Mucosa of descending colon (tissue), 3 donors: Measurements from ENCODE around the gene ALDOB. TPM values are rescaled to one million over a fixed set of nuclear protein-coding genes. Genes with fewer than 3 reads are reported as not detected.

Experiments used
- ATAC-seq: fragments of 200-7000 bp; cut with Tn5 transposase; one replicate; pipeline ENCODE4 v1.9.1; 2020; ENCODE audit warnings: mild to moderate bottlenecking, moderate library complexity
- DNase-seq, 3 donors: peaks; one replicate each; pipeline ENCODE4 v3.0.0-alpha.2; 2020
- H3K36me3 ChIP-seq: fragments of 200-600 bp; one replicate; pipeline ENCODE4 v1.8.0; 2021; ENCODE audit warnings: low read depth, mild to moderate bottlenecking
- H3K4me1 ChIP-seq: fragments of 200-600 bp; one replicate; pipeline ENCODE4 v1.8.0; 2021; ENCODE audit warnings: low read depth, mild to moderate bottlenecking
- H3K4me3 ChIP-seq: fragments of 200-600 bp; one replicate; pipeline ENCODE4 v1.8.0; 2021; ENCODE audit warnings: mild to moderate bottlenecking
- H3K9me3 ChIP-seq: fragments of 200-600 bp; one replicate; pipeline ENCODE4 v1.8.0; 2021; ENCODE audit warnings: mild to moderate bottlenecking
- CTCF ChIP-seq: fragments of 200-600 bp; IDR thresholded peaks from one replicate; pipeline ENCODE4 v1.8.0; 2022; ENCODE audit warnings: antibody characterized with exemption, mild to moderate bottlenecking
- intact Hi-C, 2 donors: fragments of 100-400 bp; cut with DNase I in 1 of 2; cut with micrococcal nuclease in 1 of 2; formaldehyde crosslinking; loops; one replicate each; pipeline versions ENCODE4 v1.11.0 to v1.11.1; 2022; cut with DNase I, micrococcal nuclease
- total RNA-seq, 3 donors: library from RNA; stranded (reverse); fragmentation: NEBNext Ultra II Directional in 2 of 3; extraction: Animal tissue kit (Norgen Biotek cat#: 25700) in 2 of 3; gene quantifications; one replicate each; pipeline versions ENCODE4 v1.2.1 to v1.2.4, GENCODE V29; 2021 to 2023
- donor health status: DM: no; HTN: no; CAD: no; lungs with moderate emphysema.
- donor health status: DM: no; HTN: no; CAD: no.
- donor health status: DM: no; HTN: yes; CAD: no.

The ALDOB gene
- total RNA-seq, 3 donors from 2014 or later, result 1.6 to 13.8 (median 3.0) TPM

GRCh38 chr9:101442736-101443135 lies 7.2 kb upstream of the ALDOB start:
- H3K4me1 ChIP-seq, result no peaks in the 10 kb centered on the region
- no peak for TF ChIP-seq CTCF
- intact Hi-C loops, result no loop called here
- DNase-seq (no peak), ATAC-seq (no peak)
- H3K4me3 ChIP-seq, result no peak overlapping the region
- H3K36me3 ChIP-seq, result no peaks in the 10 kb centered on the region
- H3K9me3 ChIP-seq, result no peaks in the 10 kb centered on the region

GRCh38 chr9:101442318-101442717 lies 6.7 kb upstream of the ALDOB start:
- TF ChIP-seq CTCF, result no peak
- ATAC-seq (no peak), DNase-seq (no peak)
- intact Hi-C loops, result no loop called here
- Histone ChIP-seq H3K9me3 (no peaks in the 10 kb centered on the region), H3K36me3 (no peaks in the 10 kb centered on the region), H3K4me3 (no peak overlapping the region), H3K4me1 (no peaks in the 10 kb centered on the region)

DNA sequence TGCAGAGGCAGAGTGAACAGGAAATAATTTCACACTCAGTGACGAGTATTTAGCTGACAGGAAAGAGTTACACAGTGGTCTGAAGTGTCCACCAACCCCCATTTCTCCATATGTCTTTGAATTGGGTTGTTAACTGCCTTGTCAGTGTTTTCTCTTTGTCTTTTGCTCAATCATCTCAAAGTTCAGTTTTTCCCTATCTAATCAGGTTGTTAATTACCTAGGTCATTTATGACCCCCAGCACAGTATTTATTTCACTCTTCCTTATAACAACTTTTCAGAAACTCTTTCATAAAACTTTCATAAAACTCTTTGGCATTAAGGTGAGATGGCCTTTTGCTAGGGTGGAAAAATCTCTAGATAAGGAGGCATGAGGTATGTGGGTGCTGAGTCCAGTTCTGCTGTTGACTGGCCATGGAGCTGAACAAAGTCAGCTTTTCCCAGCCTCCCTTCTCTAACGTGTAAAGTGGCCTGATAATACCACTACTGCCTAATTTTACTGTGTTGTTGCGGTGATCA lies 5.2 kb upstream of the ALDOB start:
- intact Hi-C loops, result no loop called here
- no peaks in the 10 kb centered on the region for H3K9me3 ChIP-seq
- no peaks in the 10 kb centered on the region for H3K4me1 ChIP-seq

GRCh38 chr9:101438523-101438922 lies 2.9 kb upstream of the ALDOB start:
- intact Hi-C loops, result no loop called here
- Histone ChIP-seq H3K4me1 (no peaks in the 10 kb centered on the region), H3K4me3 (no peak overlapping the region), H3K36me3 (no peaks in the 10 kb centered on the region), H3K9me3 (no peaks in the 10 kb centered on the region)
- TF ChIP-seq CTCF, result no peak
- ATAC-seq (no peak), DNase-seq (no peak)

More for the DNA sequence above, 5.2 kb upstream of the ALDOB start:
- no peak overlapping the region for H3K4me3 ChIP-seq
- ATAC-seq (no peak), DNase-seq (no peak)
- H3K36me3 ChIP-seq, result no peaks in the 10 kb centered on the region
- TF ChIP-seq CTCF, result no peak

DNA sequence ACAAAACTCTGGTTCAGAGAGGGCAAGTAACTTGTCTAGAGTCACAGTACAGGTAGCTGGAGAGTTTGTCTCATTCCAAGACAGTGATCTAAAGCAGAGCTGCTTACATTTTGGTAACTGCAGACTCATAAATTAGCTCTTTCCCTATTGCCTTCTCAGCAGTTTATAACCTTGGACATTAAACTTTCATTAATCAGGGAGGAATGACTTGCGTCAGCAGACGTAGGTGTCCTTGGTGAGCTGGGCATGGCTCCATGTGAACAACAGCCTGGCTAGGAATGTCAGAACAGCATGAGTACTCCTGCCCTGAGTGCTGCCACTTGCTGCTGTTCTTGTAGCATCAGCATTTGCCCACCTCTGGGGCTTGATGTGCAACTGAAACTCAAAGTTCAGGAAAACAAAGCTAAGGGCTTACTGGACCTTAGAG lies 2.2 kb upstream of the ALDOB start:
- peak in 1 of 3 donors; percentile 12 for DNase-seq
- intact Hi-C loops, result no loop called here
- ATAC-seq, result peak; percentile 89
- Histone ChIP-seq H3K4me3 (no peak overlapping the region), H3K36me3 (no peaks in the 10 kb centered on the region), H3K4me1 (no peaks in the 10 kb centered on the region), H3K9me3 (no peaks in the 10 kb centered on the region)
- no peak for TF ChIP-seq CTCF

GRCh38 chr9:101434998-101435397 lies 576 bp downstream of the ALDOB start:
- Histone ChIP-seq H3K4me3 (no peak overlapping the region), H3K9me3 (no peaks in the 10 kb centered on the region), H3K36me3 (no peaks in the 10 kb centered on the region), H3K4me1 (no peaks in the 10 kb centered on the region)
- DNase-seq, result no peak
- no peak for TF ChIP-seq CTCF
- ATAC-seq, result peak; percentile 53
- intact Hi-C loops, result no loop called here
